IMR-90 (cell line): ENCODE measurements around the gene KLHL29. TPM values are rescaled to one million over a fixed set of nuclear protein-coding genes. Genes with fewer than 3 reads are reported as not detected.

Experiments used
- ATAC-seq: fragments of 200-7000 bp; cut with Tn5 transposase; 2 replicates; pipeline ENCODE4 v1.9.1; 2020; ENCODE audit warnings: low read depth, mild to moderate bottlenecking, moderate library complexity
- BruUV-seq: library from RNA; stranded (reverse); fragments of 400-500 nt; replicated peaks from 2 replicates; lab custom pipeline; 2021; lab: Mats Ljungman, UMichigan
- CTCF ChIA-PET: fragments of 300-600 bp; formaldehyde crosslinking; extraction: SDS; loops from one replicate; lab custom pipeline; 2021; ENCODE audit warnings: antibody characterized with exemption; lab: Yijun Ruan, JAX
- POLR2A ChIA-PET: fragments of 300-600 bp; sonication (Branson Sonifier 250); formaldehyde crosslinking; loops from one replicate; lab custom pipeline; 2022; ENCODE audit warnings: antibody characterized with exemption; ENCODE audit not compliant: unreplicated experiment; lab: Charles Lee
- DNase-seq: peaks from one replicate; pipeline ENCODE4 v3.0.0; 2013
- H2AFZ ChIP-seq: replicated peaks from 2 replicates; pipeline ENCODE3; 2013; ENCODE audit warnings: low read length, mild to moderate bottlenecking; ENCODE audit not compliant: poor library complexity
- H2AK5ac ChIP-seq: 2 replicates; pipeline ENCODE4 v1.6.1; 2013; ENCODE audit warnings: low read depth, low read length, inconsistent platforms
- H2AK9ac ChIP-seq: replicated peaks from 2 replicates; pipeline ENCODE3; 2013; ENCODE audit warnings: mild to moderate bottlenecking, low read depth, low read length, moderate library complexity; ENCODE audit not compliant: poor library complexity
- H2BK120ac ChIP-seq: 2 replicates; pipeline ENCODE4 v1.6.1; 2013; ENCODE audit warnings: low read depth, low read length, inconsistent platforms
- H2BK15ac ChIP-seq: 3 replicates; pipeline ENCODE4 v1.6.1; 2013; ENCODE audit warnings: low read depth, low read length, inconsistent platforms
- H2BK20ac ChIP-seq: 2 replicates; pipeline ENCODE4 v1.6.1; 2013; ENCODE audit warnings: low read depth, mild to moderate bottlenecking, inconsistent platforms, low read length, moderate library complexity
- H2BK5ac ChIP-seq: 2 replicates; pipeline ENCODE4 v1.6.1; 2013; ENCODE audit warnings: mild to moderate bottlenecking, low read depth, low read length, inconsistent platforms; ENCODE audit not compliant: poor library complexity, severe bottlenecking
- H3K14ac ChIP-seq: replicated peaks from 2 replicates; pipeline ENCODE4 v1.6.1; 2013; ENCODE audit warnings: low read depth, low read length, inconsistent platforms
- H3K18ac ChIP-seq: 2 replicates; pipeline ENCODE4 v1.6.1; 2013; ENCODE audit warnings: low read depth, low read length, control low read depth
- H3K23ac ChIP-seq: 2 replicates; pipeline ENCODE4 v1.6.1; 2013; ENCODE audit warnings: low read depth, low read length, inconsistent platforms
- H3K27ac ChIP-seq: 2 replicates; pipeline ENCODE4 v1.5.1; 2013; ENCODE audit warnings: mild to moderate bottlenecking, control low read depth, low read length; ENCODE audit not compliant: insufficient read depth
- H3K27me3 ChIP-seq: 2 replicates; pipeline ENCODE4 v1.6.1; 2013; ENCODE audit warnings: low read length; ENCODE audit not compliant: control insufficient read depth, insufficient read depth
- H3K36me3 ChIP-seq: 2 replicates; pipeline ENCODE4 v1.6.1; 2013; ENCODE audit warnings: low read length, mixed read lengths; ENCODE audit not compliant: control insufficient read depth, insufficient read depth
- H3K4ac ChIP-seq: 2 replicates; pipeline ENCODE4 v1.6.1; 2013; ENCODE audit warnings: low read depth, low read length, inconsistent platforms
- H3K4me1 ChIP-seq: 2 replicates; pipeline ENCODE4 v1.6.1; 2013; ENCODE audit warnings: low read length, mixed read lengths; ENCODE audit not compliant: control insufficient read depth, insufficient read depth
- H3K4me2 ChIP-seq: 2 replicates; pipeline ENCODE4 v1.6.1; 2013; ENCODE audit warnings: low read depth, mild to moderate bottlenecking, control low read depth, low read length, moderate library complexity
- H3K4me3 ChIP-seq: 2 replicates; pipeline ENCODE4 v1.5.1; 2013; ENCODE audit warnings: low read depth, mild to moderate bottlenecking, control low read depth, low read length, moderate library complexity; ENCODE audit not compliant: insufficient read depth
- H3K56ac ChIP-seq: 2 replicates; pipeline ENCODE4 v1.6.1; 2013; ENCODE audit warnings: low read length, inconsistent platforms; ENCODE audit not compliant: insufficient read depth; ENCODE audit errors: extremely low read depth
- H3K79me1 ChIP-seq, 2 experiments: 2 replicates each; pipeline ENCODE4 v1.6.1; 2013; ENCODE audit warnings: low read length in 2 of 2, inconsistent platforms in 1 of 2, low read depth in 1 of 2
- H3K9ac ChIP-seq: 2 replicates; pipeline ENCODE4 v1.6.1; 2013; ENCODE audit warnings: low read depth, low read length, control low read depth
- H3K9me1 ChIP-seq: 2 replicates; pipeline ENCODE4 v1.6.1; 2013; ENCODE audit warnings: low read length, inconsistent platforms; ENCODE audit not compliant: insufficient read depth
- H3K9me3 ChIP-seq: 2 replicates; pipeline ENCODE4 v1.6.1; 2013; ENCODE audit warnings: low read length; ENCODE audit not compliant: control insufficient read depth, insufficient read depth
- H4K20me1 ChIP-seq: 2 replicates; pipeline ENCODE4 v1.6.1; 2013; ENCODE audit warnings: low read length, inconsistent platforms; ENCODE audit not compliant: insufficient read depth
- H4K5ac ChIP-seq: 2 replicates; pipeline ENCODE4 v1.6.1; 2013; ENCODE audit warnings: mild to moderate bottlenecking, low read depth, low read length, control low read depth
- H4K8ac ChIP-seq, 2 experiments: 2 replicates each; pipeline ENCODE4 v1.6.1; 2013; ENCODE audit warnings: low read depth in 2 of 2, low read length in 2 of 2, control low read depth in 1 of 2, inconsistent platforms in 1 of 2
- H4K91ac ChIP-seq: 2 replicates; pipeline ENCODE4 v1.6.1; 2013; ENCODE audit warnings: low read depth, low read length, inconsistent platforms; ENCODE audit not compliant: insufficient read depth
- BHLHE40 ChIP-seq: fragments of 150-350 bp; IDR thresholded peaks from 2 replicates; pipeline ENCODE4 v1.6.1; 2016; ENCODE audit warnings: mild to moderate bottlenecking, low read depth, low read length
- CEBPB ChIP-seq: IDR thresholded peaks from 2 replicates; pipeline ENCODE4 v1.6.1; 2012; ENCODE audit warnings: low read depth, low read length, improper control_type of control experiment
- CTCF ChIP-seq: conservative IDR thresholded peaks from 2 replicates; pipeline ENCODE4 v1.5.1; 2012; ENCODE audit warnings: mild to moderate bottlenecking, low read depth, low read length, improper control_type of control experiment
- ELK1 ChIP-seq: fragments of 150-350 bp; IDR thresholded peaks from 2 replicates; pipeline ENCODE4 v1.6.1; 2016; ENCODE audit warnings: low read depth, mild to moderate bottlenecking, low read length, moderate library complexity, borderline replicate concordance
- FOS ChIP-seq: fragments of 150-350 bp; IDR thresholded peaks from 2 replicates; pipeline ENCODE4 v1.6.1; 2016; ENCODE audit warnings: low read depth, low read length
- MAFK ChIP-seq: IDR thresholded peaks from 2 replicates; pipeline ENCODE4 v1.6.1; 2012; ENCODE audit warnings: low read depth, low read length, improper control_type of control experiment
- MAZ ChIP-seq: IDR thresholded peaks from 2 replicates; pipeline ENCODE4 v1.6.1; 2012; ENCODE audit warnings: low read depth, mild to moderate bottlenecking, low read length, improper control_type of control experiment, moderate library complexity, borderline replicate concordance
- POLR2A ChIP-seq: IDR thresholded peaks from 2 replicates; pipeline ENCODE4 v1.6.1; 2012; ENCODE audit warnings: mild to moderate bottlenecking, low read depth, low read length
- RAD21 ChIP-seq: IDR thresholded peaks from 2 replicates; pipeline ENCODE4 v1.6.1; 2012; ENCODE audit warnings: low read length, improper control_type of control experiment
- WGBS, 2 experiments: methylation state at CpG; one replicate each; pipeline versions ENCODE4 v1.1.5 to v1.1.7; 2013; ENCODE audit warnings: missing lambda C conversion rate in 2 of 2; ENCODE audit not compliant: insufficient read length in 1 of 2; ENCODE audit errors: extremely low coverage in 2 of 2; 5-methylcytosine and 5-hydroxymethylcytosine counted together
- dilution Hi-C: fragments of 300-500 bp; cut with HindIII; formaldehyde crosslinking; loops from one replicate; pipeline ENCODE4 v1.14.3; 2018; ENCODE audit warnings: low sequenced_read_pairs; ENCODE audit not compliant: unreplicated experiment
- in situ Hi-C: fragments of 300-500 bp; cut with MboI; formaldehyde crosslinking; loops from 3 replicates; pipeline ENCODE4 v1.14.3; 2019; ENCODE audit warnings: low sequenced_read_pairs, inconsistent platforms, mixed read lengths
- intact Hi-C: fragments of 100-400 bp; cut with micrococcal nuclease; formaldehyde crosslinking; loops from 2 replicates; pipeline ENCODE4 v1.10.0; 2022
- polyA plus RNA-seq, 3 experiments: library from polyadenylated mRNA; depleted of rRNA; stranded (reverse); fragments of >200 nt; gene quantifications; 2 replicates each; pipeline ENCODE4 v1.2.3, GENCODE V29; 2012; ENCODE audit warnings: low replicate concordance in 1 of 3
- total RNA-seq: library from RNA; depleted of rRNA; stranded (reverse); fragments of >200 nt; gene quantifications from 2 replicates; pipeline ENCODE4 v1.2.3, GENCODE V29; 2012

KLHL29 gene
- total and polyA plus RNA-seq, 2 of the 4 experiments (the other 2 are of a cell fraction), result 2.0 to 8.0 TPM

GRCh38 chr2:23564615-23564960 lies 179.6 kb downstream of the KLHL29 start:
- no peaks in the 10 kb centered on the region for H3K9me3 ChIP-seq
- no peak overlapping the region for H3K4me2 ChIP-seq
- 0 out of 2 replicates have a peak overlapping the region, but pooled peaks have one; percentile 0 for H2AK5ac ChIP-seq
- H2AFZ ChIP-seq, result no peak overlapping the region
- H3K79me1 ChIP-seq, result peaks cover 3 to 9% of the 10 kb centered on the region in 2 experiments; a peak in 3 of 4 replicates
- no peak overlapping the region for H2BK5ac ChIP-seq
- POLR2A ChIA-PET, result no interaction called here
- no peak overlapping the region for H4K91ac ChIP-seq
- no peak overlapping the region for H3K23ac ChIP-seq
- no peak overlapping the region for H2BK15ac ChIP-seq
- no peak overlapping the region for H3K4me3 ChIP-seq
- H3K36me3 ChIP-seq, result peaks cover 3% of the 10 kb centered on the region
- no peak overlapping the region for H2AK9ac ChIP-seq
- BruUV-seq, result no TSS peak
- H3K27me3 ChIP-seq, result no peaks in the 10 kb centered on the region
- intact Hi-C loops (no loop called here), dilution Hi-C loops (no loop called here), in situ Hi-C loops (no loop called here)
- no peak overlapping the region; the same call in 1 of the 2 replicates for H3K4ac ChIP-seq
- DNase-seq (no peak), ATAC-seq (no peak)
- H4K8ac ChIP-seq, result no peak overlapping the region
- peaks cover 18% of the 10 kb centered on the region; the same call in 1 of the 2 replicates for H3K4me1 ChIP-seq
- no peak overlapping the region for H3K14ac ChIP-seq
- no peak overlapping the region for H3K56ac ChIP-seq
- H3K9ac ChIP-seq, result no peak overlapping the region
- H2BK120ac ChIP-seq, result no peak overlapping the region
- no peak overlapping the region for H4K5ac ChIP-seq
- H3K9me1 ChIP-seq, result peaks cover 15% of the 10 kb centered on the region
- no peak overlapping the region for H3K27ac ChIP-seq
- H3K18ac ChIP-seq, result no peak overlapping the region; the same call in 1 of the 2 replicates
- WGBS, 2 experiments, result 93% methylated on average over 8 of the region's 8 CpGs; no CpG with 5 or more reads in 1 of the 2 experiments
- H4K20me1 ChIP-seq, result peaks cover 3% of the 10 kb centered on the region
- CTCF ChIA-PET, result no interaction called here
- no peak overlapping the region for H2BK20ac ChIP-seq
- no peak for TF ChIP-seq BHLHE40
- no peak for TF ChIP-seq POLR2A
- TF ChIP-seq MAFK, result no peak
- no peak for TF ChIP-seq RAD21
- no peak for TF ChIP-seq CTCF
- no peak for TF ChIP-seq ELK1
- TF ChIP-seq FOS, result no peak
- TF ChIP-seq MAZ, result no peak
- TF ChIP-seq CEBPB, result no peak
